ENCODE data around the gene PDE4DIP.
"Not testable (repeated sequence)": the region's sequence is repeated elsewhere in the genome, so short reads cannot be mapped to it uniquely, and the experiment has no call there.

- not testable (repeated sequence) for TF ChIP-seq CTCF (IDR thresholded peaks at IDR 0.05; ENCODE audit: insufficient read depth, low read length, poor library complexity, severe bottlenecking); EZH2phosphoT487 (conservative IDR thresholded peaks at IDR 0.05; ENCODE audit: low read length)
Measured at GRCh38 chr1:148850347-148850746, 6.1 kb downstream of the PDE4DIP start.

Measured in SU-DHL-6 (cell line).